ENCODE data around the gene PTPN14.
A peak's percentile ranks its signal among the peaks of the same experiment; 100 is the strongest.
"Not testable (repeated sequence)": the region's sequence is repeated elsewhere in the genome, so short reads cannot be mapped to it uniquely, and the experiment has no call there.

Gene PTPN14

DNA sequence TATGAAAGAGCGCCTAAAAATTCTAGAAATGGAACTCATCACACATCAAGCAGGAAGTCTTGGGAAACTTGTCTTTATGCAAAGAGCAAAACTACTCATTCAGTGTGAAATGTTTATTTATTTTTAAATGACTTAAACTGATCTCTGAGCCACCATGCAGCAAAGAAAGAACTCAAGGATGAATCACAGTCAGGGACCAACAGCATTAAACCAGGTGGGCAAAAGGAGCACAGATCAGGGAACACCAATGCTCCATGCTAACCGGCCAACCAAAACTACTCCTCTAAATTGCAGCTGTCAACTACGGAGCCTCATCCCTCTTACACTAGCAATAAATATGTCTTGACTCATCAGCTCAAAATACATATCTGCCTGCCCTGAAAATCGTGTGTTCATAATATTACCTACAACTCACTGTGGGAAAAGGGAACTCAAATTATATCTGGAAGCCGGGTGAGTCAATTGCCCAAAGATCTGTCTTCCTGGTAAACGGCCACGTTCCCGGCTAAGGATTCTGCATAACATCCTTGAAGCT, 129.2 kb downstream of the PTPN14 start:
- DNase-seq, result no peak
- in situ Hi-C loops (cut with MboI; ENCODE audit: low pct_unique_long_range_greater_than_20kb, low sequenced_read_pairs), result no loop called here

DNA sequence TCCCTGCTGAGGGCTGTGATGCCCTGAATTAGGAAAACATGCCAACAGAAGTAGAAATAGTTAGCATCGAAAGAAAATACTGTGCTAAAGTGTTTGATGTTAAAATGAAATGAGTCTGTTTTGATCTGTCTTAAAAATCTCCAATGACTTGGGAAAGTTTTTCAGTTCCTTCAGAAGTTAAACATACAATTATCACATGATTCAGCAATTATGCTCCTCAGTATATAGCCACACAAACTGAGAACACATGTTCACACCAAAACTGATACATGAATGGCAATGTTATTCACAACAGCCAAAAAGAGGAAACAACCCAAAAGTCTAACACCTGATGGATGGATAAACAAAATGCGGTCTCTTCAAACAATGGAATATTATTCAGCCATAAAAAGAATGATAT, 130.6 kb downstream of the PTPN14 start:
- in situ Hi-C loops (cut with MboI; ENCODE audit: low pct_unique_long_range_greater_than_20kb, low sequenced_read_pairs), result no loop called here
- no peak for DNase-seq

DNA sequence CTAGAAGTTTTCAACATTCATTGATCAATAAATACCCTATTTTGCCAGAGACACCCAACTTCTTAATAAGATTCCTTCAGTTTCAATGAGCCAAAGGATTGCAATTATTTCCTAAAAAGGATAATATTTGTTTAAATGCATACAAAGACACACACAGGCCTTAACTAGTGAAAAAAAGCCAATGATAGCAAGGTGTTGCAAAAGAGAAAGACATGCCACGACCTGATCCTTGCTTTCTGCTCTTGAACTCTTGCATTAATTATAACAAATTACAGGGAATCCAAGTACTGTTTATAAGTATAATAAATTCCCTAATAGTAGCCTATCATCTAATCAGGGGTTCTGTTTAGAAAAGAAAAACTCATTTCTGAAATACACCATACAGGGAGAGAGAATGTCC, 131.1 kb downstream of the PTPN14 start:
- DNase-seq, result no peak
- in situ Hi-C loops (cut with MboI; ENCODE audit: low pct_unique_long_range_greater_than_20kb, low sequenced_read_pairs), result no loop called here

DNA sequence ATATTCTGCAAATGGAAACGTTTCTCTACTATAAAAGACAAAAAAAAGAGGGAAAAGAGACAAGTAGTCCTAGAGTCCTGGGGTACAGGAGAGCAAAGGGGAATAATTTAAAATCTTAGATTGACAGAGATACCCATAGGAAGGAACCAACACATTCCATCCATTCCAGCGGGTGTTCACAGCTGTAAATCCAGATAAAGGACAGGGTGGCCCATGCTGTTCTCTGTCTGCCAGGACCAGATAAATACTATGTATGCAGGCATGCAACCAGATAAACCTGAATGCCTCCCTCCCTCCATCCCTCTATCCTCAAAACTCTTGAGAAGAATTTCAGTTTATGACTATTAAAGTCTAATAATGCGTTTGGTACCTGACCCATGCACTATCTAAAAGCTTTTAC, 131.8 kb downstream of the PTPN14 start:
- no peak for DNase-seq
- in situ Hi-C loops (cut with MboI; ENCODE audit: low pct_unique_long_range_greater_than_20kb, low sequenced_read_pairs), result no loop called here

DNA sequence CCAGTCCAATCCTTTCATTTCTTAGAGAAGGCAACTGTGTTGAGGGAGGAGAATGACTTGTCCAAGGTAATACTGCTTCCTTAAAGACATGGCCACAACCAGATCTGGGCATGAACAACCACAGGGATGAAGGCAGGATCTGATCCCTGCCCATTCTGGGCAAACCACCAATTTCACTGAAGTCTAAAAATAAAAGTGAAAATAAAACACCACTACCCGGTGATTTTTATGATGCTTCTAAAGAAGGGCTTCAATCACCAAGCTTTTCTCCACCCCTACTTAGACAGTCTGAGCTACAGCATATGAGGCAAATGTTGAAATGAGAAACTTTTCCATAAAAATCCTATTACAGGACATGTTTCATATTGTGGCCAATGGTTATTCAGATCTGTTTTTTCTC, 133.0 kb downstream of the PTPN14 start:
- in situ Hi-C loops (cut with MboI; ENCODE audit: low pct_unique_long_range_greater_than_20kb, low sequenced_read_pairs), result no loop called here
- DNase-seq, result no peak

DNA sequence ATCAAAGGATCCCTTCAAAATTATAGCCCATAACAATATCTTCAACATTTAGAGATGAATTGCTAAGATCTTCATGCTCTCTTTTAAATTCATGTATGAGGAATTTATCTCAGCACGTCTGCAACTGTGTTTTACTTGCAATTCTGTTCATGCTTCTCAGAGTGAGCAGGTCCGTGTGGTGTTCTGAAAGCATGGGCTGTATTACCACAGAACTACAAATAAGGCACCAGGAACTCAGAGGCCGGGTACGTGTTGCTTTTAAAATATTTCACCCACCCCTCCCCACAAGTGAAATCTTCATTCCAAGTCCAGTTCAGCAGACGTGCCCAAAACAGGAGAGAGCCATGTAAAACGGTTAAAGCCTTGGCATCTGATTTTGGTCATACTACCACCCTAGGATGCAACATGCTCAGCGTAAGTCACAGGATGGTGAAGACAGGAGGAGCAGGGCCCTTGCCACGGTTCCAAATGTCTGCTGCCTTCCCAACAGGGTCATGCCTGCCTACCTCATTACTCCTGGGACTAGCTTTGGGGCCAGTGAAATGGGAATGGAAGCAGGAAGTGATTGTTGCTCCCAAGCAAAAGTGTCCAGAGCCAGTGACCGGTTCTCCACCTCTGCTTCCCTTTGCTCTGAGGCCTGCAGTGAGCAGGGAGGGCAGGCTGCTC, 133.7 kb downstream of the PTPN14 start:
- in situ Hi-C loops (cut with MboI; ENCODE audit: low pct_unique_long_range_greater_than_20kb, low sequenced_read_pairs), result no loop called here
- no peak for DNase-seq

DNA sequence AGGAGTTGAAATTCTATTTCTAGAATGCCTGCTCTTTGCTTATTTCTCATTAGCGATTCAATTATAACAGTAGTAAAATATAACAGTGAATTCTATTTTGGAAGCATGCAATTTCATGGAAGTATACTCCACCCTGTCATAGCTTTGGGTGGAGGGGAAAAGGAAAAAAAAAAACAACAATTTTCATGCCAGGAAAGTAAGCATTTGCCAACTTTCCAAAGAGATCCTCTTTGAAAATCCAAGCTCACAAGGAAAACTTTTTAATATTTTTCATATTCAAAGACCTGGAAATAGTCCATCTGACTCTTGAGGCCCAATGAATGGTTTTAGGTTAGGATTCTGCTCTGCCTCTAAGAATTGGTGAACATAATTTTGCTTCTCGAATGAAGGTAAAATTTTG, 134.5 kb downstream of the PTPN14 start:
- in situ Hi-C loops (cut with MboI; ENCODE audit: low pct_unique_long_range_greater_than_20kb, low sequenced_read_pairs), result no loop called here
- DNase-seq, result no peak

DNA sequence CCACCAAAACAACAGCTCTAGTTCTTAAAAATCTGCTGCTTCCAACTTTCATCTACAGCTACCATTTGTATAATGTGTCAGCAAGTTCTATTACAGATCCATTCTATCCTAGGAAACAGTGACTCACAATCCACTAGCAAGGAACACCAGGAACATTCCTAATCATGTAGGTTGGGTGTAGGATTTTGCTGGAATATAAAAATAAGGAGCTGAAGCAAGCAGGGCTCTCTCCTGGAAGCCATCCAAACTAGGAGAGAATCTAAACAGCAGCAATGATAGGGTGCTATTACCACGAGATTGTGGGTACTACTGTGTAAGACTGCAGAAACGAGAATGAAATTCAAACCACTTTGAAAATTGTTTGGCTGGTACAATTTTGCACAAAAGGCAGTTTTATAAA, 135.0 kb downstream of the PTPN14 start:
- in situ Hi-C loops (cut with MboI; ENCODE audit: low pct_unique_long_range_greater_than_20kb, low sequenced_read_pairs), result no loop called here
- DNase-seq, result no peak

DNA sequence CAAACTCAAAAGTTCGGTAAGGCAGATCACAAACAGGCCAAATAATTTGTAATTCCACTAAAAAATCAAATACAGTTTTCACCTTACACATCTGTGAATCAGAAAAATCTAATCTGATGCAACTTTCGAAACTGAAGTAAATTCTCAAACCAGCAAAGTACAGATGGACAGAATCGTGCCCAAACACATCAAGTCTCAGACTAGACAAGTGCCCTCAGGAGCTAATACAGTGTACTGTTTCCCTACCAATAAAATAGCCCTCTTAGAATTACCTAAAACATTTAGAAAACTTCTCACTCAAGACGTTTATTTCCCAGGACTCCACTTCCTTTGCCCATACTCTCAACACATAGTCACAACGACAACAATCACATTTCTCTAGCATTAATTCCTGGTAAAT, 136.3 kb downstream of the PTPN14 start:
- in situ Hi-C loops (cut with MboI; ENCODE audit: low pct_unique_long_range_greater_than_20kb, low sequenced_read_pairs), result no loop called here

DNA sequence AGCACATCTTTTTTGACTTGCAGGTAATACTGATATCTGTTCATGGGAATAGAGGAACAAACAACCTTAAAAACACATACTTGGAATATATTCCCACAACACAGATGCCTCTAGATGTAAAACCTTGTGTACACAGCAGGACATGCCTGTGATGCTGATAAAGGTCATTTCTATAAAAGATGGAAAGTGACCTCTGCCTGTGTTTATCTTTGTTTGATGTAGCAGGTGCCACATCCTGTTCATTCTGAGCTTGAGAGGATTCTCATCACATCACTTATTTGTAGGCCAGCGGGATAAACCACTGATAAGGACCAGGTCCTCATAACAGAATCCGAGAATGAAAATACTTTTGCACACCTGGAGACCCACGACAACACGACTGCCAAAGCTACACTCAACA, 136.7 kb downstream of the PTPN14 start:
- no peak for DNase-seq
- in situ Hi-C loops (cut with MboI; ENCODE audit: low pct_unique_long_range_greater_than_20kb, low sequenced_read_pairs), result no loop called here

More for the DNA sequence above, 136.3 kb downstream of the PTPN14 start:
- DNase-seq, result no peak

DNA sequence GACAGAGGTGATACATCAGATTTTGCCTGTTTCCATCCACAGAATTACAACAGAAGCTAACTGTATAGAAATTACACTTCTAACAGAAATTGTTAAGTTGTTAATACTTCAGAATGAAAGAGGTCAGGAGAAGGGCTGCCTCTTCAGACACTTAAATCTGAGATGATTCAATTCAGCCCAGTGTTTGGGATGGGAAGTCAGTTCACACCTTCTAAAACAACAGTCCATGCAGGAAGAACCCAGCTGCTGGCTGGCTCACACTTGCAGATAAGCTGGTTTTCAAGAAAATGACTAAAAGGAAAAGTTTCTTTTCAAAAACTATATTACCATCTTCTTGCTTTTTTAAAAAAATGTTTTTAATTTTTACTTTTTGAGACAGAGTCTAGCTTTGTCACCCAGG, 138.1 kb downstream of the PTPN14 start:
- in situ Hi-C loops (cut with MboI; ENCODE audit: low pct_unique_long_range_greater_than_20kb, low sequenced_read_pairs), result no loop called here
- DNase-seq, result no peak

DNA sequence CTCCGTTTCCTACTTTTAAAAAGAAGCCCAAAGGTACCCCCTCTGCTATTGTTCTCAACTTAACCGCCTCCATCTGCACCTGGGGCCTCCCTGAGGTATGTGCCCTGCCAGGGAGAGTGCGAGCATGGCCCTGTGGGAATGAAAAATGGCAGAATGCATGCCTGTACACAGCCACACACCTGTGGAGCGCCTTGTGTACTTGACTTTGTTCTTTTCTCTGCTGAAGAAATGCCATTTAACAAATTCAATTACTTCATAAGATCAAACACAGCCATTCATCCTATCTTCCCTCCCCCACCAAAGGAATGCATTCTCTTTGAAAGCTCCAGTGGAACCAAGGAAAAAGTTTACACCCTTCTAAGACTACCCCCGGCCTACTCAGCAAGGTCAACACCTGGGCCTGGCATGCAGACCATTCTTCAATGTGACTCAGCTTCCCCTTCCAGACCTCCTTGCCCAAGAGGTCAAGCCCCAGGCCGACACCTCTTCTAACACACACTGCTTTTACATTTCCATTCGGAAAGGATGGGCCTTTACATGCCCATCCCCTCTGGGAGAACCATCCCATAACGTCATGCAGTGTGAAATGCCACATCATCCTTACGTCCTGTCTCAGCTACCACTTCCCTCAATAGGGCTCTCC, 146.7 kb downstream of the PTPN14 start:
- in situ Hi-C loops (cut with MboI; ENCODE audit: low pct_unique_long_range_greater_than_20kb, low sequenced_read_pairs), result no loop called here
- DNase-seq, result peak; percentile 16

DNA sequence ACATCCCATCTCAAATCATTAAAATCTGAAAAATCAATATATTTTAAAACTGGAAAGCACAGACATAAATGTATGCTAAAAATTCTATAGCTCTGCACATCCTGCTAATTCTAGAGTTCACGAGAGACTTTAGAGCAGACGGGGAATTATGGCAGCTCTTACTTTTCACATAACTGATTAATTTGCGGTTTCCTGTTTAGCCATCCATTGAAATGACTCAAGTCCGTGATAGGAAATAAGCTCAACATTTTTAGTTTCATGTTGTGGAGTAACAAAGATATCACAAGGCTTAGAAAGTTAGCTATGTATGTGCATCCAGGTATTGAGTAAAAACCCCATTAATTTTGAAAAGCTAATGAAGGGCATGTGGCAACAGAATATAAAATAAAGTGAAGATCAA, 147.2 kb downstream of the PTPN14 start:
- in situ Hi-C loops (cut with MboI; ENCODE audit: low pct_unique_long_range_greater_than_20kb, low sequenced_read_pairs), result no loop called here
- DNase-seq, result peak; percentile 37

DNA sequence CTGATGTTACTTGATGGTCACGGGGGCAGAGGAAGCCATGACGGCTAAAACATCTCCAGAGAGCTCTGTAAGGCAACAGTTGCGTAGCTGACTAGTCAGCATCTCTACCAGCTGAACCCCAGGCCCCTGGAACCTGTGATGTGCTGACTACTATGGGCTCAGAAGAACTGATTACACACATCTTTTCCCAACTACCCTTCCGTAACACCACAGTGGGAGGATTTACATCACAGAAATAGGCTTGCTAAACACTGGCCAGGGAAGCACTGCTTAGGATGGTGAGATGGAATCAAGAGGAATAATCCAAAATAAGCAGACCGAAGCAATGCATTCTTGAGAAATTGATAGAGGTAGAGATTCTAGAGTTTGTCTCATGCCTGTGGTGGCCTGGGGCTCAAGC, 148.0 kb downstream of the PTPN14 start:
- in situ Hi-C loops (cut with MboI; ENCODE audit: low pct_unique_long_range_greater_than_20kb, low sequenced_read_pairs), result no loop called here
- DNase-seq, result no peak

DNA sequence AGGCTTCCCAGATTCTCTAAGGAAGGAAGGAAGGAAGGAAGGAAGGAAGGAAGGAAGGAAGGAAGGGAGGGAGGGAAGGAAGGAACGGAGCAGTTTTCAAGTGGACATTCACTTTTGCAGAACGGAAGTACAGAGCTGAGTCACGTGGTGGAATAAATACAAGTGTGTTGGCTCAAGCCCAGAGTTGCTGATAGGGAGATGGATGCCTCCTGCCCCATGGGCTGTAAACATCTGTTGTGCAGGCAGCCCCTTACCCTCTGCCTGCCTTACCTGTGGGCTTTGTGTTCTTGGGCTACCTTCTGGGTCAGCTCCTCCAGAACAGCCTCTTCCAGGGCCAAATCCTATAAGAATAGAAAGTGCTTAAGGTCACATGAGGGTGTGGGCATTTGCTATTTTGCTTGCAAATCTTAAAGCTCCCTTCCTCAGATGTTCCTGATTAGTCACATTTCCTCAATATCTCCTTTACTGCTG, 148.8 kb downstream of the PTPN14 start:
- DNase-seq, result no peak
- in situ Hi-C loops (cut with MboI; ENCODE audit: low pct_unique_long_range_greater_than_20kb, low sequenced_read_pairs), result no loop called here

DNA sequence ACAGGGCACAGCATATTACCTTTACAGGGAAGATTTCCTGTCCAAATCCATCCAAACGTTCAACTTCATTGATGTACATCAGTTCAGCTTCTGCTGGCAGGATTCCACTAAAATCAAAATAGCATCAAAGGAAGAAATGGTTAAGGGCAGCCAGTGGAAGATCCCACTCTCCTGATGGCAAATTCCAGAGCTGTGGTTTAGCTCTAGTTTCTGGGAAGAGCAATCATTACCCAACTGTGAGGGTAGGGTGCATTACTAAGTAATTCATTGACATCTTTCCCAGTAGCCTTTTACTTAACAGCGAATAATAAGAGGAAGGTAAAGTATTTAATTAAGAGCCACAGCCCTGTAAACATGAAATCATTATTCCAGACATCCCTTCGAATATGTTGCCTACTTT, 149.7 kb downstream of the PTPN14 start:
- no peak for DNase-seq
- in situ Hi-C loops (cut with MboI; ENCODE audit: low pct_unique_long_range_greater_than_20kb, low sequenced_read_pairs), result no loop called here

DNA sequence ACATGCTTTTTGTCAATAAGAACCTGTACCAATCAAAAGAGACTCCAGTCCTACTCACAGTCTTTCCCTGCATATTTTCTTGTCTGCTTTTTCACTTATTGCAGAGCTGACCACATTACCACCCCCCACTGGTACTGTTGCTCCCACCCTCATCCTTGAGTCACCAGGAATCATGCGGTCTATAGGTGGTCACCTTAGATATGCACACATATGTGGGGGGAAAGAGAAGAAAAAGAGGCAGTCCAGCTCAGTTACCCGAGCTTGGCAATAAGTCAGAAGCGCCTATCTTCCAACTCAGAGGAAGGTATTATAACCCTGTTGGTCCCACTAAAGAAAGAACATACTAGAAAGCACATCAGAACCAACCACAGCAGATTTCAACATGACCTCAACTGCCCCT, 151.3 kb downstream of the PTPN14 start:
- in situ Hi-C loops (cut with MboI; ENCODE audit: low pct_unique_long_range_greater_than_20kb, low sequenced_read_pairs), result no loop called here
- no peak for DNase-seq

DNA sequence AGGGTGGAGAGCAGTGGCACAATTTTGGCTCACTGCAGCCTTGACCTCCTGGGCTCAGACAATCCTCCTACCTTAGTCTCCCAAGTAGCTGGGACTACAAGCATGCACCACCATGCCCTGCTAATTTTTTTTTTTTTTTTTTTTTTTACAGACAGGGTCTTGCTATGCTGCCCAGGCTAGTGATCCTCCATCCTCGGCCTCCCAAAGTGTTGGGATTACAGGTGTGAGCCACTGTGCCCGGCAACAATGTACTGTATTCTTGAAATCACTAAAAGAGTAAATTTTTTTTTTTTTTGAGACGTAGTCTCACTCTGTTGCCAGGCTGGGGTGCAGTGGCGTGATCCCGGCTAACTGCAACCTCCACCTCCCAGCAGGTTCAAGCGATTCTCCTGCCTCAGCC, 152.9 kb downstream of the PTPN14 start:
- DNase-seq, result no peak
- in situ Hi-C loops (cut with MboI; ENCODE audit: low pct_unique_long_range_greater_than_20kb, low sequenced_read_pairs), result no loop called here

DNA sequence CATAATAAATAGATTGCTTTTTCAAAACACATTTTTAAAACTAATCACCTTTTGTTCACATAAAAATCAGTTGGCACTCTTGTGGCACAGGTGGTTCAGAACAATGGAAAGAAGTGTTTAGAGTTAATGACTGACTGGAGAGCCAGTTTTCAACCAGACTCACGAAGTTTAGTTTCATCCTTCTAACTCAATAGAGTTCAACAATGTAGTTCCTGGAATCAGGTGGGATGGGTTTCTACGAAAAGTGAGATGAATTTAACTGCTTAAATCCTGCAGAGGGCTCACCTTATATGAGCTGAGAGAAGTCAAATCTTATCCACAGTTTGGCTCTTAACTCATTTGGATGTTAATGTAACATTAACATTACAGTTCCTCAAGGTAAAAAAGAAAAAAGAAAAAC, 153.9 kb downstream of the PTPN14 start:
- DNase-seq, result no peak
- in situ Hi-C loops (cut with MboI; ENCODE audit: low pct_unique_long_range_greater_than_20kb, low sequenced_read_pairs), result no loop called here

DNA sequence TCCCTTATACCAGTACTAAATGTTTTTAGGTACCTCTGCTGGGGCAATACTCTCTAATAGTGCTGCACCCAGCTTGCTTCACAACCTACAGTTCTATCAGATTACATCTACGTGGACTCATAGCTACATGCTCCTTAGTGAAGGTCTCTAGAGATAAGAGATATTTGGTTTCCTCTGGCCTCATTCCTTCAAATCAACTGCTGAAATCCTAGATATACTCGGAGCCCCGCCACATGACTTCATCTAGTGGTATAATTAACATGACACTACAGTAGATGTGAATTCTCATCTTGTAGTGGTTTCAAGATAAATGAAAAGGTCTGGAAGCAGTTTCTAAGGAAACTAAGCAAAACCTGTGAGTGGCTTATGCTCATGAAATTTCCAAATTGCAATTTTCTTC, 155.1 kb downstream of the PTPN14 start:
- in situ Hi-C loops (cut with MboI; ENCODE audit: low pct_unique_long_range_greater_than_20kb, low sequenced_read_pairs), result no loop called here
- no peak for DNase-seq

DNA sequence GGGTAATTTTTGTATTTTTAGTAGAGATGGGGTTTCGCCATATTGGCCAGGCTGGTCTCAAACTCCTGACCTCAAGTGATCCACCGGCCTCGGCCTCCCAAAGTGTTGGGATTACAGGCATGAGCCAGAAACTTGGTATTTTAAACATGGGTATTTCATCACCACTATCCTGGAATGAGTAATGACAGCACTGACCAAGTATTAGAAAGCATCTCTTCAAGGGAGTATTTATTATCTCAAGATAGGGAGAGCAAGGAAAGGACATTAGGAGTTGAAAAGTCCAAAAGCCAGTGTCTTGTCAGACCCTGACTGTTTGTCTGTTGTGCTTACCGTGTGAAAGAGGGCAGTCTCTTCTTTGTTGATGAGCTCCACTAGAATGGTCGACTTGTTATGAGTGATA, 156.8 kb downstream of the PTPN14 start:
- DNase-seq; in situ Hi-C loops (cut with MboI; ENCODE audit: low pct_unique_long_range_greater_than_20kb, low sequenced_read_pairs): not testable (repeated sequence)

All from KBM-7 (cell line).